Measurements from ENCODE around the gene KLK8.

GRCh38 chr19:50947123-50947522 lies 54.3 kb downstream of the KLK8 start:
- no peak for TF ChIP-seq CTCF (IDR thresholded peaks at IDR 0.05)
- no peak for TF ChIP-seq POLR2AphosphoS5 (IDR thresholded peaks at IDR 0.05)
- TF ChIP-seq POLR2A (IDR thresholded peaks at IDR 0.05) = no peak

Data from sigmoid colon (tissue), 4 donors.